Suprapubic skin (tissue), 4 donors: ENCODE results near the gene AMPH.

Experiments used
- EP300 ChIP-seq: sonication (generic); formaldehyde crosslinking; IDR thresholded peaks from one replicate; pipeline ENCODE4 v1.6.1; 2017; ENCODE audit warnings: antibody characterized with exemption
- POLR2A ChIP-seq, 2 donors: fragments of 450-650 bp; IDR thresholded peaks; one replicate each; pipeline ENCODE4 v1.6.1; 2017; ENCODE audit warnings: antibody characterized with exemption in 2 of 2, mild to moderate bottlenecking in 2 of 2, moderate library complexity in 2 of 2
- POLR2AphosphoS5 ChIP-seq, 3 donors: sonication (generic); formaldehyde crosslinking; IDR thresholded peaks; one replicate each; pipeline ENCODE4 v1.6.1; 2017; ENCODE audit warnings: antibody characterized with exemption in 3 of 3
- TF ChIP-seq, protein P1 (sequence below), 2 donors: fragments of 200-600 bp in 1 of 2; fragments of 450-650 bp in 1 of 2; sonication (generic) in 1 of 2; IDR thresholded peaks; one replicate each; pipeline ENCODE4 v1.5.1; 2016 to 2019; ENCODE audit warnings: antibody characterized with exemption in 2 of 2, mild to moderate bottlenecking in 1 of 2, moderate library complexity in 1 of 2

DNA sequence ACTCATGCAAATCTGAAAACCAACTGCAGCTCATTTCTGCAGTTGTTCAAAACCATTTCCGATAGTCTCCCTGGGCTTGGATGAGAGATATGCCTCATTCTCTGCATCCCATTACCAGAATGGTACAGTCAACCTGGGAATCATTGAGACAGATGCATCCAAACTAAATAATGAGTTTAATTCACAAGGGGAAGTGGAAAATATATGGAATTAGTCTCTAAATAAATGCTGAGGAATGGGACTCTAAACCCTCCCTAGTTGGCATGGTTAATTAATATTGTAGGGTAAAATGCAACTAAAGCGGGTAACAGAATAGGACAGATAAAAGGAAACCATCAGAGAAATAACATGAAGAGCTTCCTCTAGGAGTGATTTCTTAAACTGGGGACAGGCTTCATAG is 118.9 kb downstream of the AMPH start:
- no peak for TF ChIP-seq POLR2A (IDR thresholded peaks at IDR 0.05)
- TF ChIP-seq, protein P1, sequence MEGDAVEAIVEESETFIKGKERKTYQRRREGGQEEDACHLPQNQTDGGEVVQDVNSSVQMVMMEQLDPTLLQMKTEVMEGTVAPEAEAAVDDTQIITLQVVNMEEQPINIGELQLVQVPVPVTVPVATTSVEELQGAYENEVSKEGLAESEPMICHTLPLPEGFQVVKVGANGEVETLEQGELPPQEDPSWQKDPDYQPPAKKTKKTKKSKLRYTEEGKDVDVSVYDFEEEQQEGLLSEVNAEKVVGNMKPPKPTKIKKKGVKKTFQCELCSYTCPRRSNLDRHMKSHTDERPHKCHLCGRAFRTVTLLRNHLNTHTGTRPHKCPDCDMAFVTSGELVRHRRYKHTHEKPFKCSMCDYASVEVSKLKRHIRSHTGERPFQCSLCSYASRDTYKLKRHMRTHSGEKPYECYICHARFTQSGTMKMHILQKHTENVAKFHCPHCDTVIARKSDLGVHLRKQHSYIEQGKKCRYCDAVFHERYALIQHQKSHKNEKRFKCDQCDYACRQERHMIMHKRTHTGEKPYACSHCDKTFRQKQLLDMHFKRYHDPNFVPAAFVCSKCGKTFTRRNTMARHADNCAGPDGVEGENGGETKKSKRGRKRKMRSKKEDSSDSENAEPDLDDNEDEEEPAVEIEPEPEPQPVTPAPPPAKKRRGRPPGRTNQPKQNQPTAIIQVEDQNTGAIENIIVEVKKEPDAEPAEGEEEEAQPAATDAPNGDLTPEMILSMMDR (IDR thresholded peaks at IDR 0.05), result no peak
- no peak for TF ChIP-seq POLR2AphosphoS5 (IDR thresholded peaks at IDR 0.05)
- TF ChIP-seq EP300, result no peak
